ENCODE measurements around the gene ZNF276.
"Not testable (repeated sequence)": the region's sequence is repeated elsewhere in the genome, so short reads cannot be mapped to it uniquely, and the experiment has no call there.

Gene ZNF276

GRCh38 chr16:89696670-89697128 is 24.6 kb upstream of the ZNF276 start:
- no peak for DNase-seq (ENCODE audit: low spot score)

- no peak for DNase-seq (ENCODE audit: low spot score)
Observed at GRCh38 chr16:89697161-89697615, 24.1 kb upstream of the ZNF276 start.

- no peak for DNase-seq (ENCODE audit: low spot score)
Observed at GRCh38 chr16:89697616-89698331, 23.6 kb upstream of the ZNF276 start.

GRCh38 chr16:89698717-89699116 is 22.6 kb upstream of the ZNF276 start:
- DNase-seq (ENCODE audit: low spot score), result not testable (repeated sequence)

- DNase-seq (ENCODE audit: low spot score), result not testable (repeated sequence)
Observed at GRCh38 chr16:89699629-89700099, 21.7 kb upstream of the ZNF276 start.

GRCh38 chr16:89700100-89700648 is 21.2 kb upstream of the ZNF276 start:
- DNase-seq (ENCODE audit: low spot score), result peak; percentile 98

- no peak for DNase-seq (ENCODE audit: low spot score)
Observed at GRCh38 chr16:89700649-89701424, 20.5 kb upstream of the ZNF276 start.

GRCh38 chr16:89701425-89702406 is 19.6 kb upstream of the ZNF276 start, which contains the start of gene SPATA2L:
SPATA2L (minus strand) TSS chr16:89701705; CDS start chr16:89701232, 473 bp downstream.
- DNase-seq (ENCODE audit: low spot score), result peak; percentile 60

- DNase-seq (ENCODE audit: low spot score), result no peak
Observed at GRCh38 chr16:89704281-89704680, 17.1 kb upstream of the ZNF276 start.

- DNase-seq (ENCODE audit: low spot score), result no peak
Observed at GRCh38 chr16:89705006-89705405, 16.3 kb upstream of the ZNF276 start.

GRCh38 chr16:89706518-89707260 is 14.6 kb upstream of the ZNF276 start:
- DNase-seq (ENCODE audit: low spot score), result no peak

- no peak for DNase-seq (ENCODE audit: low spot score)
Observed at GRCh38 chr16:89707695-89708094, 13.6 kb upstream of the ZNF276 start.

GRCh38 chr16:89708481-89708931 is 12.8 kb upstream of the ZNF276 start:
- DNase-seq (ENCODE audit: low spot score), result no peak

GRCh38 chr16:89709166-89709565 is 12.2 kb upstream of the ZNF276 start:
- no peak for DNase-seq (ENCODE audit: low spot score)

GRCh38 chr16:89709716-89710432 is 11.5 kb upstream of the ZNF276 start:
- no peak for DNase-seq (ENCODE audit: low spot score)

GRCh38 chr16:89710709-89711564 is 10.4 kb upstream of the ZNF276 start:
- no peak for DNase-seq (ENCODE audit: low spot score)

GRCh38 chr16:89711601-89712273 is 9.6 kb upstream of the ZNF276 start:
- no peak for DNase-seq (ENCODE audit: low spot score)

- DNase-seq (ENCODE audit: low spot score), result no peak
Observed at GRCh38 chr16:89712274-89712781, 9.0 kb upstream of the ZNF276 start.
